Adrenal gland (tissue), 12 donors: ENCODE results near the gene CEP41. TPM values are rescaled to one million over a fixed set of nuclear protein-coding genes. Genes with fewer than 3 reads are reported as not detected.

Experiments
- DNase-seq, 7 donors: peaks; one replicate each; pipeline ENCODE4 v3.0.0-alpha.2; 2019 to 2020
- H3K27ac ChIP-seq, 5 donors: fragments of 200-600 bp; sonication (generic) in 4 of 5; 1 replicate in 3 of 5; 2 replicates in 2 of 5; pipeline versions ENCODE4 v1.5.1 to v1.8.0; 2016 to 2020; ENCODE audit warnings: mild to moderate bottlenecking in 1 of 5
- H3K27me3 ChIP-seq: fragments of 200-600 bp; 2 replicates; pipeline ENCODE4 v1.8.0; 2021
- H3K36me3 ChIP-seq, 2 donors: fragments of 200-600 bp; replicated peaks in 1 of 2; 1 replicate in 1 of 2; 2 replicates in 1 of 2; pipeline versions ENCODE4 v1.5.1 to v1.8.0; 2018 to 2022
- H3K4me1 ChIP-seq, 2 donors: fragments of 200-600 bp; replicated peaks in 1 of 2; 1 replicate in 1 of 2; 2 replicates in 1 of 2; pipeline versions ENCODE4 v1.5.1 to v1.8.0; 2018 to 2021
- H3K4me3 ChIP-seq, 4 donors: fragments of 200-600 bp; sonication (generic) in 3 of 4; one replicate each; pipeline ENCODE4 v1.5.1; 2016 to 2018
- H3K9me3 ChIP-seq, 3 donors: fragments of 200-600 bp; sonication (generic) in 1 of 3; replicated peaks in 1 of 3; 1 replicate in 2 of 3; 2 replicates in 1 of 3; pipeline versions ENCODE4 v1.5.1 to v1.8.0; 2016 to 2021
- POLR2A ChIP-seq, 2 donors: fragments of 450-650 bp; IDR thresholded peaks; one replicate each; pipeline ENCODE4 v1.6.1; 2017; ENCODE audit warnings: antibody characterized with exemption in 2 of 2, mild to moderate bottlenecking in 2 of 2, moderate library complexity in 1 of 2
- WGBS, 4 donors: extraction: QIAGEN DNeasy Blood & Tissue Kit in 2 of 4; methylation state at CpG; one replicate each; pipeline versions ENCODE4 v1.1.5 to v1.1.7; 2013 to 2017; 5-methylcytosine and 5-hydroxymethylcytosine counted together
- intact Hi-C, 2 donors: fragments of 100-400 bp; cut with DNase I; formaldehyde crosslinking; loops; one replicate each; pipeline versions ENCODE4 v1.14.1 to v1.15.0; 2022 to 2023
- polyA plus RNA-seq, 3 donors: library from polyadenylated mRNA; stranded (reverse); fragments of 200-250 nt in 2 of 3; fragments of 350-450 nt in 1 of 3; fragmentation: Illumina TruSeq in 1 of 3; extraction: RNeasy Lipid Tissue Mini Kit (QIAGEN cat#74804) in 1 of 3; gene quantifications; one replicate each; pipeline ENCODE4 v1.2.3, GENCODE V29; 2013 to 2014
- total RNA-seq, 9 donors: library from RNA; depleted of rRNA in 4 of 9; stranded (reverse); fragments of >200 nt in 4 of 9; fragments of 120-200 nt in 1 of 9; fragmentation: NEBNext Ultra II Directional in 1 of 9; extraction: Animal tissue kit (Norgen Biotek cat#: 25700) in 1 of 9; gene quantifications; one replicate each; pipeline versions ENCODE4 v1.1.0 to v1.2.4, GENCODE V29; 2013 to 2023
- TF ChIP-seq, protein P1 (sequence below), 6 experiments: fragments of 450-650 bp in 4 of 6; fragments of 200-600 bp in 2 of 6; sonication (generic) in 1 of 6; IDR thresholded peaks; 1 replicate in 5 of 6; 2 replicates in 1 of 6; pipeline versions ENCODE4 v1.5.1 to v1.8.0; 2016 to 2021; ENCODE audit warnings: antibody characterized with exemption in 6 of 6, mild to moderate bottlenecking in 2 of 6, moderate library complexity in 1 of 6
- donor health status: healthy with polysubstance abuse.
- donor health status: Bipolar disorder and iron deficiency.
- donor health status: DM: yes; HTN: yes; CAD: no.
- donor health status: DM: no; HTN: no; CAD: no.
- donor health status: DM: no; HTN: no; CAD: no.
- donor health status: DM: yes; HTN: yes; CAD: no.

CEP41 gene
- total and polyA plus RNA-seq, 12 donors, result 3.9 to 22.9 (median 15.4) TPM

DNA sequence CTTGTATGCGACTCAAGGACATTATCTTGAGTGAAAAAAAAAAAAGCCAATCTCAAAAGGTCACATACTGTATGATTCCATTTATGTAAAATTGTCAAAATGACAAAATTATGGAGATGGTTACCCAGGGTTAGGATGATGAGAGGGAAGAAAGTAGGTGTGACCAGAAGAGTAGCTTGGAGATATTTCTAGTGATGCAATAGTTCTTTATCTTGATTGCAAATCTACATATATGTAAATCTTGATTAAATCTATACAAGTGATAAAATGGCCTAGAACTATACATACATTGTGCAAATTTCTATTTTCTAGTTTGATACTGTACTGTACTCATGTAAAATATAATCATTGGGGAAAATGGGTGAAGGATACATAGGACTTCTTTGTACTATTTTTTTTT is 4.6 kb downstream of the CEP41 start:
- TF ChIP-seq POLR2A (IDR thresholded peaks at IDR 0.05), result no peak
- Histone ChIP-seq H3K27ac (no peak overlapping the region), H3K4me1 (peaks cover 7 to 28% of the 10 kb centered on the region in 2 donors), H3K4me3 (no peak overlapping the region), H3K36me3 (no peaks in the 10 kb centered on the region), H3K9me3 (no peaks in the 10 kb centered on the region), H3K27me3 (no peaks in the 10 kb centered on the region)
- WGBS, 4 donors, result 55 to 69% (median 62%) methylated on average over 1 of the region's 1 CpG
- intact Hi-C loops, result no loop called here
- no peak for DNase-seq

DNA sequence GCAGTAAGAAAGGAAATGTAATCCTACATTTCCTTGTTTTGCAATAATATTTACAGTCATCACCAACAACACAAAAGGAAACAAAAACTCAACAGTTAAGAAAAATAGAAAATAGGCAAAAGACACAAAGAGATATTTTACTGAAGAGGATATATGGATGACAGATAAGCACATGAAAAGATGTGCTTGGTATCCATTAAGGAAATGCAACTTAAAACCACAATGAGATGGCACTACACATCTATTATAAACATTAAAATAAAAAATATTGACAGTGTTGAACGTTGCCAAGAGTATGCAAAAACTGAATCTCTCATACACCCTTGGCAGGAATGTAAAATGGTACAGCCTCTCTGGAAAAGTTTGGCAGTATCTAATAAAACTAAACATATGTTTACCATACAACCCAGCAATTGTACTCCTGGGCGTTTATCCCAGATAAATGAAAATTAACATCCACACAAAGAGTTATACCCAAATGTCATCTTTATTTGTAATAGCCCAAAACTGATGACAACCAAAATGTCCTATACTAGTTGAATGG is 5.4 kb downstream of the CEP41 start:
- no peaks in the 10 kb centered on the region for H3K36me3 ChIP-seq
- no peaks in the 10 kb centered on the region for H3K9me3 ChIP-seq
- H3K4me1 ChIP-seq, result peaks cover 10 to 36% of the 10 kb centered on the region in 2 donors
- intact Hi-C loops, result no loop called here
- WGBS, 4 donors, result 64 to 86% (median 74%) methylated on average over 2 of the region's 2 CpGs
- no peak for DNase-seq
- no peaks in the 10 kb centered on the region for H3K27me3 ChIP-seq
- no peak overlapping the region for H3K27ac ChIP-seq
- no peak overlapping the region for H3K4me3 ChIP-seq
- TF ChIP-seq, protein P1, sequence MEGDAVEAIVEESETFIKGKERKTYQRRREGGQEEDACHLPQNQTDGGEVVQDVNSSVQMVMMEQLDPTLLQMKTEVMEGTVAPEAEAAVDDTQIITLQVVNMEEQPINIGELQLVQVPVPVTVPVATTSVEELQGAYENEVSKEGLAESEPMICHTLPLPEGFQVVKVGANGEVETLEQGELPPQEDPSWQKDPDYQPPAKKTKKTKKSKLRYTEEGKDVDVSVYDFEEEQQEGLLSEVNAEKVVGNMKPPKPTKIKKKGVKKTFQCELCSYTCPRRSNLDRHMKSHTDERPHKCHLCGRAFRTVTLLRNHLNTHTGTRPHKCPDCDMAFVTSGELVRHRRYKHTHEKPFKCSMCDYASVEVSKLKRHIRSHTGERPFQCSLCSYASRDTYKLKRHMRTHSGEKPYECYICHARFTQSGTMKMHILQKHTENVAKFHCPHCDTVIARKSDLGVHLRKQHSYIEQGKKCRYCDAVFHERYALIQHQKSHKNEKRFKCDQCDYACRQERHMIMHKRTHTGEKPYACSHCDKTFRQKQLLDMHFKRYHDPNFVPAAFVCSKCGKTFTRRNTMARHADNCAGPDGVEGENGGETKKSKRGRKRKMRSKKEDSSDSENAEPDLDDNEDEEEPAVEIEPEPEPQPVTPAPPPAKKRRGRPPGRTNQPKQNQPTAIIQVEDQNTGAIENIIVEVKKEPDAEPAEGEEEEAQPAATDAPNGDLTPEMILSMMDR (IDR thresholded peaks at IDR 0.05), result no peak
- no peak for TF ChIP-seq POLR2A (IDR thresholded peaks at IDR 0.05)

DNA sequence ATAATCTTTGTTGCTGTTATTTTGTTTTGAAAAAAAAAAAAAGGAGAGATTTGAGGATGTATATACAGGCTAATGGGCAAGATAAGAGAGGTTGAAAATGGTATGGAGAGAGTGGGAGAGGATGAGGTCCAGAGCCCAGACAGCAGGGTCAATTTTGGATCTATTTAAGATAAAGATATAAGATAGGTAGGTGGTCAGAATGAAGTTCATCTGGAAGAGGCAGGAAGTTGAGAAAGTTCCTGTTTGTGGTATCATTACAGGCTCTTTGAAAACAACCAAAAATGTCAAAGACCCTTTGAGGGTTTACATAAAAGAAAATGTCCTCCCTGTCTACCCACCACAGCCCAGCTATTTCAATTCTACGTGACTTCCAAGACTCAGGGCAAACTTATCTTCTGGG is 7.5 kb downstream of the CEP41 start:
- DNase-seq, result no peak
- no peaks in the 10 kb centered on the region for H3K9me3 ChIP-seq
- H3K4me3 ChIP-seq, result no peak overlapping the region
- no peaks in the 10 kb centered on the region for H3K27me3 ChIP-seq
- WGBS, 4 donors, result 80 to 92% (median 89%) methylated on average over 1 of the region's 1 CpG
- H3K36me3 ChIP-seq, result no peaks in the 10 kb centered on the region
- intact Hi-C loops, result no loop called here
- H3K4me1 ChIP-seq, result peaks cover 10 to 33% of the 10 kb centered on the region in 2 donors
- H3K27ac ChIP-seq, result no peak overlapping the region
- no peak for TF ChIP-seq POLR2A (IDR thresholded peaks at IDR 0.05)
- TF ChIP-seq, protein P1 (IDR thresholded peaks at IDR 0.05), result no peak

DNA sequence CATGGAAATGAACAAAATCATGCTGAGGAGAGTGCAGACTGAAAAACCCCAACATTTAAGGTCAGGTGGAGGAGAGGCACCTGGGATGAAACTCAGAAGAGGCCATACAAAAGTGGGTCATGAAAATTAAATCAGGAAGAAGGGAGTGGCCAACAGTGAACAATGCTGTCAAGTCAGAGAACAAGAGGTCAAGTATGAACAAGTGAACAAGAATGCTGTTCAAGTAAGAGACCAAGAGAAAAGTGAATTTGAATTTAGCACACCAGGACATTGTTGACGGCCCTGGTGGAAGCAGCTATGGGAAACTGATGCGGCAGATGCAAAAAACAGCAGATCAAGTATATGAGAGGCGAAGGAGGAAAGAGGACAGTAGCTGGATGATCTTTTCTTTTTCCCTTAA is 7.9 kb downstream of the CEP41 start:
- no peak for DNase-seq
- H3K9me3 ChIP-seq, result no peaks in the 10 kb centered on the region
- intact Hi-C loops, result no loop called here
- H3K4me3 ChIP-seq, result no peak overlapping the region
- H3K27me3 ChIP-seq, result no peaks in the 10 kb centered on the region
- peaks cover 10 to 33% of the 10 kb centered on the region in 2 donors for H3K4me1 ChIP-seq
- no peak for TF ChIP-seq POLR2A (IDR thresholded peaks at IDR 0.05)
- TF ChIP-seq, protein P1 (IDR thresholded peaks at IDR 0.05), result no peak
- H3K36me3 ChIP-seq, result no peaks in the 10 kb centered on the region
- no peak overlapping the region for H3K27ac ChIP-seq
- 62 to 78% (median 71%) methylated on average over 3 of the region's 3 CpGs for WGBS, 4 donors
